Cortex of kidney (tissue), 1 donor: ENCODE measurements around the gene PBX4.

Experiments used
- DNase-seq: peaks from one replicate; lab custom pipeline; 2025; lab: John Stamatoyannopoulos, UW

Gene PBX4

DNA sequence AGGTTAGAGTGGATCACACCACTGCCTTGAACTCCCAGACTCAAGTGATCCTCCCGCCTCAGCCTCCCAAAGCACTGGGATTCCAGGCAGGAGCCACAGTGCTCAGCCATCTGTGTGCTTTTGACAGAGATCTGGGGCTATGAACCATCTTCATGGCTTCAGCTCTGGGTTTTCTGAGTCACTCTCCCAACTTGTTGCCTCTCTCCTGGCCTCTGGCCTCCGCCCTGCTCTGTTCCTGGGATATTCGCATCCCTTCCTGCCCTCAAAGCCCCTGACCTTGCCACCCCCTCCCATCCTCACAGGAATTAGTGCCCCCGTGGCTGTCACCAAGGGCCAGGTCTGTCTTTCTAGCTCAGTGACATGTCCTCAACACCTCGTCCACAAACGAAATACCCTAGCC, 30.7 kb upstream of the PBX4 start:
- no peak for DNase-seq

GRCh38 chr19:19647037-19647835, 28.7 kb upstream of the PBX4 start:
- no peak for DNase-seq

GRCh38 chr19:19645233-19645870, 26.9 kb upstream of the PBX4 start:
- no peak for DNase-seq

- DNase-seq, result no peak
These were observed 25.5 kb upstream of the PBX4 start for GRCh38 chr19:19644054-19644388.

- no peak for DNase-seq
These were observed 24.9 kb upstream of the PBX4 start, which contains the start of gene GMIP for GRCh38 chr19:19643158-19644053. GMIP (minus strand) TSS chr19:19643657; CDS start chr19:19643529, 128 bp downstream.

DNA sequence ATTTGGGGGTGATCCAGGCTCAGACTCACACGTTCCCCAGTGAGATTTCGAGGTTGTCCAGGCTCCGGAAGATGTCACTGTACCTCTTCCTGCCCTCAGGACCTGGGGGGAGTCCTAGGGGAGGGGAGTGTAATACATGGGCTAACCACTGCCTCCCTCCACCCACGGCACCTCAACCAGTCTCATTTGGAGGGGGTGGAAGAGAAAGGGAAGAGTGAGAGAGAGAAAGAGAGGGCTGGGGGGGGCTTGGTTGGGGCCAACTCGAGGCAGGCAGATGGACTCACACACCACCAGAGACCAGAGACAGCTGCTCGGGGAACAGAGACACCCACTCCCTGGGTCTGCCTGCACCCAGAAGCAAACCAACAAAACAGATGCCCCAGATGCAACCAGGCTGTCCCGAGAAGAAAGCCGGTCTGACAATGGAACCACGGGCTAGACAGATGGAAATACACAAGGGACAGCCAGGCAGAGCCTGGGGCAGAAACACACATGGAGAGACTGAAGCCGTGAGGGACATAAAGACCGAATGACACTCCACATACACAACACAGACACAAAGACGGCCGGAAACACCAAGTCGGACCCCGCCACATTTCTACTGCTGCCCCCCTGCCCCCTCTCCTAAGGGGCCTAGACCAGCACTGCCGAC, 24.1 kb upstream of the PBX4 start:
- DNase-seq, result no peak

DNA sequence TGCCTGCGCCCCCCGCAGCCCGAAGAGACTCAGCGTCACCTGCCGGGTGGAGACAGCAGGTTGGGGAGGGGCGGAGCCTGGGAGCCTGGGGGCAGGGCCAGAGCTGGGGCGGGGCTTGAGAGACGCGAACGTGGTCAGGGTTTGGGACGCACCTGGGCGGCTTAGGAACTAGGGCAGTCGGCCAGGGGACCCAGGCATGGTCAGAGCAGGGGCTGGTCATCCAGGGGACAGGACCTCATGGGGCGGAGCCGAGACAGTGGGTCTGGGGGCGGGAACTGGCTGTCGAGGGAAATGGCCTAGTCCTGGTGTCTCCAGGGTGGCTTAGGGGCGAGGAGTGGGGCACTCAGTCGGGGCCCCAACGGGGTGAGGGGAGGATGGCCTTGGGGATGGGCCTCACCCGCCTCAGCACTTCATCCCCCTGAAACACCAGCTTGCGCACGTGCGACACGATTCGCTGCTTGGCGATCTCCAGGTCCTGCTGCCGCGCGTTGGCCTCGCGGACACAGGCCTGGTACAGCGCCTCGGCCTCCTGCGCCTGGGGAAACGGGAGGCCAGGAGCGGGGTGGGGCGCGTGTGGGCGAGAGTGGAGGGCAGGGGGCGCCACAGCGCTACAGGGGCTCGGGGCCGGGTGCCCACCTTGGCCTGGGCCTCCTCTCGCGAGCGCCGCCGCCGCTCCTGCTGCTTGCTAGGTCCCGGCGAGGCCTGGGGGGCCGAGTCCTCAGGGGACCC, 19.2 kb upstream of the PBX4 start:
- no peak for DNase-seq

- no peak for DNase-seq
These were observed 18.7 kb upstream of the PBX4 start for GRCh38 chr19:19637186-19637522.

GRCh38 chr19:19636573-19637185, 18.2 kb upstream of the PBX4 start:
- DNase-seq, result no peak

DNA sequence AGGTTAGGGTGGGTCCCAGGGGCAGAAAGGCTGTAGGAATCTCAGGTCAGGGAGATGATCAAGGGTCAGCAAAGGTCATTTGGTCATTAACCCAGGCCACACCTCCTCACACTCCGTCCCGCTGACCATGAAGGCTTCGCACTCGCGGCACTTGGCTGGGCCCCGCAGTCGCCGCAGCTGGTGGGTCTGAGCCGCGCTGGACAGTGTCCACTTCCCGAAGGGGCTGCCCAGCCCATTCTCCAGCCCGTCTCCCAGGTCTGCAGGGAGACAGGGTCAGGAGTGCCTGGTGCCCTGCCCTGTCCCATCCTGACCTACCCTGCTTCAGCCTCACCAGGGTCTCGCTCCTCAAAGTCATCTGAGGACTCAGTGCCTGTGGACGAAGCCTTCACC, 16.8 kb upstream of the PBX4 start:
- DNase-seq, result no peak

DNA sequence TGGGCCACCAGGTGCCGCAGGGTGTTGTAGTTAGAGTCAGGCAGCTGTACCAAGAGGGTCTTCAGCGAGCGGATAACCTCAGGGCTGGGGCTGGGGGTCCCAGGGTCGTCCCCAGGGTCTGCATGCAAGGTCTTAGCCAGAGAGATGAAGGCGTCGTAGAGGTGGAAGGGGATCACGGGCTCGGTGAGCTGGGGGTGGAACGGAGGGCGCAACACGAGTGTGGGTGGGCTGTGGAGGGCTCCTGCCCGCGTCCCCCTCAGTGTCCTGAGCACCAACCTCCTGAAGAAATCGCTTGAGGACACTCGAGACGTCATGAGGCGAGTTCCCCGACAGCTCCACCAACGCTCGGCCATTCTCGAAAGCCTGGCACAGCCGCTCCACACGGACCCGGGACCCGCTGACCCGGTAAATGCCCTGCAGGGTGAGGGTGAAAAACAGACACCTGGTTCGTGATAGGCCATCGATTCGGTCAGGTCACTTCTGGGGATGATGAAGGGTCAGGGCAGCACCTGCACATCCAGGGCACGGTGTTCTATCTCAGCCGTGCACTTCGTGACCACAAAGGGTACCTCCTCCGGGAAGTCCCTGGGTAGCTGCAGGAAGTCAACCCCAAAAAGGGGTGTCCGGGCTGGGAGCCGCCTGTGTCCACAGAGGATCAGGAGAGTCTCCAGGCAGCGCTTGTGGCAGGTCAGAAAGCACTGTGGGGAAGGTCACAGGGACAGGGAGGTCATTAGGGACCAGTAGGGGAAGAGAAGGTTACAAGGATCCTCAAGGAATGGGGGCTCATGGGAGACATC, 16.2 kb upstream of the PBX4 start:
- no peak for DNase-seq

DNA sequence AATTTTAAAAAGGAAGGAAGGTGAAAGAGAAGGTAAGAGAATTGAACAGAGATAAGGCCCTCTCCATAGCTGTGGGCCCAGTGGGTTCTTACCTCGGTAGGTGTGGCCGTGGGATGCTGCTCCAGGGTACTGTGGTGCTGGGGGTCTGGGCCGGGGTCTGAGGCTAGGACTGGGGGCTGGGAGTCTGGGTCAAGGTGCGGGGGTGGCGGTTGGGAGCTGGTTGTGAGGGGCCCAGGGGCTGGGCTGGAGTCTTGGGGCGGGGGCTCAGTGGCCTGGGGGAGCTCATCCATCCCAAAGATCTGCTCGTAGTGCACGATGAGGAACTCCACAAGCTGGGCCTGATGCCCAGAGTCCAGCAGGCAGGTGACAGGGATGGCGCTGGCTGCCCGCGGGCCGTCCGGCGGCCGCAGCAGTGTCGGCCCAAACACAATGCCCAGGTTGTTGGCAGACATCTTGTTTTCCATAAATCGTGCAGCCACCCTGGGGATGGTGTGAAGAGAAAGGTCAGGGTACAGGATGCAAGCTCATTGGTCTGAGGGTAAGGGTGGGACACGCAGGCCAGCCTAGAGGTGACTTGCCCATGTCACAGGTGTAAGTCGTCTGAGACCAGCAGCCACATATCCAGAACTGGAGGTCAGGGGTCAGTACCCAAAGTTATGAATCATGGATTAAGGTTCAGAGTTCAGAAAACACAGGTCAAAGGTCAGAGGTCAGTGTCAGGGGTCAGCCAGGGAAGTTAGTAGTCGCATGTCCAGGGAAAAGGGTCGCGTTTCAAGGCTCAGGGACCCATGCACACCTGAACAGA, 15.4 kb upstream of the PBX4 start:
- DNase-seq, result no peak

DNA sequence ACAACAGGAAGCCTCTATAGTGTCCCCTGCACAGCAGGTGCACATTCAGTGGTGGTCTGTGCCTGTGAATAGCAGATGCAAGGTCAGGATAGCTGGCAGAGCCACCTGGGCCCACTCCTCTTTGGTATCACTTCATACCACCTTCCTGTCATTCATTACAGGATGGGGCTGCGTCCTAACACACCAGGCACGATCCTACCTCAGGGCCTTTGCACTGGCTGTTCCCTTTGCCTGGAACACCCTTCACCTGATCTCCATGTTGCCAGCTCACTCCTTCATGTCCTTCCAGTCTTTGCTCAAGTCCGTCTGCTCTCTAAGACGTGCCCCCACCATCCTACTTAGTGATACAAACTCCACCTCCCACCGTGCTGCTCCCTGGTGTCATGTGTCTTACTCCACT, 14.2 kb upstream of the PBX4 start:
- no peak for DNase-seq

- DNase-seq, result no peak
These were observed 12.9 kb upstream of the PBX4 start for GRCh38 chr19:19631346-19631745.

- no peak for DNase-seq
These were observed 11.9 kb upstream of the PBX4 start for GRCh38 chr19:19630426-19630825.

DNA sequence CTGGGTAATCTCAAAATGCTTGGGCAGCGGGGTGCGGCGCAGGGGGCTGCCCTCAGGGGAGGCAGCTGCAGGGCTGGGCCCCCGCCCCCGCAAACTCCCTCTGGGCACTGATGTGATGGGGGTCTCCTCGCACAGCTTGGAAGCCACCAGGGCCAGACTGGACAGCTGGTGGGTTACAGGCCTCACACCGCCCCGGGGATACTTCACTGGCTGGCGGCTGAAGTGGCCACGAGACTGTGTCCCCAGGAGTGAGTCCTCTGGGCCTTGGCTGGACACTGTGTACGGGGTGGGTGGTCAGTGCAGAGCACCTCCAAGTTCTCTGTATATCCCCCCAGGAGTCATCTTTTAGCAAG, 11.6 kb upstream of the PBX4 start:
- DNase-seq, result no peak

DNA sequence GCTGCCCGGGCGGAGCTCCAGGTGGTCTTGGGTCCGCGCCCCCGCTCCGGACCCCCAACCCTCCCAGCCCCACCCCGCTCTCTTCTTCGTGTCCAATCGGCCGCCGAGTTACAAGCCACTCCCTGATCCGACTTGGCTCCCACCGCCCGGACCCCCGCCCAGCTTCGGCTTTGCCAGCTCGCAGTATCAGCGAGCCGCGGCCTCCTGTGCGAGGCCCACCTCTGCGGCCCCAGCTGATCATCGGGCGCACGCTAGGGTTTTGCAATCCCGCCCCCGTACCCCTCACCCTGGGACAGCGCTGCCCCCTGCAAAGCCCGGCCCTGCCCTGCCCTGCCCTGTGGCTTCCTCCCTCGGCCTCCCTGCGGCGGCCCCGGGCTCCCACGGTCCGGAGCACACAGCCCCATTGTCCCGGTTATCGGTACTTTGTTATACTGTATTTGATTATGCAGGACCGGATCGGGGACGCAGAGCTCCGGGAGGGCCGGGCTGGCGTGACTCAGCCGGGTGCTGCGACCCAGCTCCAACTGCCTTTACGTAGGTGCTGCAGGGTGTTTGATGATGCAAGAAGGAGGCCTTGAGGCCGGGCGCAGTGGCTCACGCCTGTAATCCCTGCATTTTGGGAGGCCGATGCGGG, 10.1 kb upstream of the PBX4 start:
- no peak for DNase-seq

- no peak for DNase-seq
These were observed 9.4 kb upstream of the PBX4 start, which contains the start of gene LPAR2 for GRCh38 chr19:19627621-19628500. LPAR2 (minus strand) TSS chr19:19628220; CDS start chr19:19627275, 945 bp downstream.
